ENCODE measurements around the gene ZNRF3. TPM values are rescaled to one million over a fixed set of nuclear protein-coding genes. Genes with fewer than 3 reads are reported as not detected.

ZNRF3 gene
- total and polyA plus RNA-seq, 2 donors: 1.1 to 1.3 TPM

GRCh38 chr22:28931844-28932567 is 48.6 kb downstream of the ZNRF3 start:
- H3K36me3 ChIP-seq (ENCODE audit: control insufficient read depth in 2 of 2, insufficient read depth in 2 of 2, low read length in 1 of 2): no peaks in the 10 kb centered on the region
- H3K27ac ChIP-seq (ENCODE audit: low read depth in 1 of 2, low read length in 1 of 2): no peak overlapping the region
- no peak for DNase-seq (ENCODE audit: low read depth in 6 of 9, low spot score in 9 of 9)
- no peaks in the 10 kb centered on the region for H3K9me3 ChIP-seq (ENCODE audit: control insufficient read depth in 2 of 2, insufficient read depth in 1 of 2, low read length in 1 of 2)
- WGBS: 97% methylated on average over 5 of the region's 5 CpGs
- H3K4me1 ChIP-seq (ENCODE audit: control insufficient read depth in 2 of 2, insufficient read depth in 2 of 2, low read length in 2 of 2): no peaks in the 10 kb centered on the region
- H3K27me3 ChIP-seq (ENCODE audit: control insufficient read depth in 2 of 2, insufficient read depth in 1 of 2, low read length in 1 of 2): peaks cover 23 to 43% of the 10 kb centered on the region in 2 donors
- H3K4me3 ChIP-seq (ENCODE audit: low read length in 2 of 2): no peak overlapping the region

- no peaks in the 10 kb centered on the region for H3K4me1 ChIP-seq (ENCODE audit: control insufficient read depth in 2 of 2, insufficient read depth in 2 of 2, low read length in 2 of 2)
- DNase-seq (ENCODE audit: low read depth in 6 of 9, low spot score in 9 of 9): no peak
- no peak overlapping the region for H3K27ac ChIP-seq (ENCODE audit: low read depth in 1 of 2, low read length in 1 of 2)
- peaks cover 28 to 48% of the 10 kb centered on the region in 2 donors for H3K27me3 ChIP-seq (ENCODE audit: control insufficient read depth in 2 of 2, insufficient read depth in 1 of 2, low read length in 1 of 2)
- H3K9me3 ChIP-seq (ENCODE audit: control insufficient read depth in 2 of 2, insufficient read depth in 1 of 2, low read length in 1 of 2): no peaks in the 10 kb centered on the region
- 90% methylated on average over 2 of the region's 2 CpGs for whole genome bisulfite sequencing
- no peak overlapping the region for H3K4me3 ChIP-seq (ENCODE audit: low read length in 2 of 2)
- no peaks in the 10 kb centered on the region for H3K36me3 ChIP-seq (ENCODE audit: control insufficient read depth in 2 of 2, insufficient read depth in 2 of 2, low read length in 1 of 2)
Observed at GRCh38 chr22:28933321-28933720, 49.9 kb downstream of the ZNRF3 start.

GRCh38 chr22:28934026-28934425 is 50.7 kb downstream of the ZNRF3 start:
- Histone ChIP-seq H3K4me3 (ENCODE audit: low read length in 2 of 2) (no peak overlapping the region), H3K27me3 (ENCODE audit: control insufficient read depth in 2 of 2, insufficient read depth in 1 of 2, low read length in 1 of 2) (peaks cover 31 to 54% of the 10 kb centered on the region in 2 donors), H3K27ac (ENCODE audit: low read depth in 1 of 2, low read length in 1 of 2) (no peak overlapping the region), H3K4me1 (ENCODE audit: control insufficient read depth in 2 of 2, insufficient read depth in 2 of 2, low read length in 2 of 2) (no peaks in the 10 kb centered on the region), H3K9me3 (ENCODE audit: control insufficient read depth in 2 of 2, insufficient read depth in 1 of 2, low read length in 1 of 2) (no peaks in the 10 kb centered on the region), H3K36me3 (ENCODE audit: control insufficient read depth in 2 of 2, insufficient read depth in 2 of 2, low read length in 1 of 2) (no peaks in the 10 kb centered on the region)
- DNase-seq (ENCODE audit: low read depth in 6 of 9, low spot score in 9 of 9): no peak
- WGBS: 92% methylated on average over 3 of the region's 3 CpGs

- no peak for DNase-seq (ENCODE audit: low read depth in 6 of 9, low spot score in 9 of 9)
- Histone ChIP-seq H3K9me3 (ENCODE audit: control insufficient read depth in 2 of 2, insufficient read depth in 1 of 2, low read length in 1 of 2) (no peaks in the 10 kb centered on the region), H3K4me3 (ENCODE audit: low read length in 2 of 2) (no peak overlapping the region), H3K27ac (ENCODE audit: low read depth in 1 of 2, low read length in 1 of 2) (peak overlapping the region in 1 of 2 donors; percentile 43), H3K36me3 (ENCODE audit: control insufficient read depth in 2 of 2, insufficient read depth in 2 of 2, low read length in 1 of 2) (no peaks in the 10 kb centered on the region), H3K4me1 (ENCODE audit: control insufficient read depth in 2 of 2, insufficient read depth in 2 of 2, low read length in 2 of 2) (no peaks in the 10 kb centered on the region), H3K27me3 (ENCODE audit: control insufficient read depth in 2 of 2, insufficient read depth in 1 of 2, low read length in 1 of 2) (peaks cover 30 to 57% of the 10 kb centered on the region in 2 donors)
- 94% methylated on average over 4 of the region's 4 CpGs for WGBS
Observed at GRCh38 chr22:28935140-28935539, 51.8 kb downstream of the ZNRF3 start.

GRCh38 chr22:28935713-28936112 is 52.3 kb downstream of the ZNRF3 start:
- no peak overlapping the region for H3K4me3 ChIP-seq (ENCODE audit: low read length in 2 of 2)
- no peaks in the 10 kb centered on the region for H3K36me3 ChIP-seq (ENCODE audit: control insufficient read depth in 2 of 2, insufficient read depth in 2 of 2, low read length in 1 of 2)
- no peaks in the 10 kb centered on the region for H3K9me3 ChIP-seq (ENCODE audit: control insufficient read depth in 2 of 2, insufficient read depth in 1 of 2, low read length in 1 of 2)
- peaks cover 30 to 56% of the 10 kb centered on the region in 2 donors for H3K27me3 ChIP-seq (ENCODE audit: control insufficient read depth in 2 of 2, insufficient read depth in 1 of 2, low read length in 1 of 2)
- H3K27ac ChIP-seq (ENCODE audit: low read depth in 1 of 2, low read length in 1 of 2): no peak overlapping the region
- no peak for DNase-seq (ENCODE audit: low read depth in 6 of 9, low spot score in 9 of 9)
- H3K4me1 ChIP-seq (ENCODE audit: control insufficient read depth in 2 of 2, insufficient read depth in 2 of 2, low read length in 2 of 2): no peaks in the 10 kb centered on the region
- WGBS: 94% methylated on average over 4 of the region's 4 CpGs

- H3K4me1 ChIP-seq (ENCODE audit: control insufficient read depth in 2 of 2, insufficient read depth in 2 of 2, low read length in 2 of 2): no peaks in the 10 kb centered on the region
Observed at GRCh38 chr22:28936200-28936599, 52.8 kb downstream of the ZNRF3 start.

GRCh38 chr22:28937206-28938025 is 54.0 kb downstream of the ZNRF3 start:
- 96% methylated on average over 7 of the region's 7 CpGs for WGBS
- no peak for DNase-seq (ENCODE audit: low read depth in 6 of 9, low spot score in 9 of 9)
- Histone ChIP-seq H3K27me3 (ENCODE audit: control insufficient read depth in 2 of 2, insufficient read depth in 1 of 2, low read length in 1 of 2) (peaks cover 28 to 59% of the 10 kb centered on the region in 2 donors), H3K9me3 (ENCODE audit: control insufficient read depth in 2 of 2, insufficient read depth in 1 of 2, low read length in 1 of 2) (no peaks in the 10 kb centered on the region), H3K4me3 (ENCODE audit: low read length in 2 of 2) (no peak overlapping the region), H3K27ac (ENCODE audit: low read depth in 1 of 2, low read length in 1 of 2) (no peak overlapping the region), H3K4me1 (ENCODE audit: control insufficient read depth in 2 of 2, insufficient read depth in 2 of 2, low read length in 2 of 2) (no peaks in the 10 kb centered on the region), H3K36me3 (ENCODE audit: control insufficient read depth in 2 of 2, insufficient read depth in 2 of 2, low read length in 1 of 2) (no peaks in the 10 kb centered on the region)

More at GRCh38 chr22:28936200-28936599, 52.8 kb downstream of the ZNRF3 start:
- Histone ChIP-seq H3K4me3 (ENCODE audit: low read length in 2 of 2) (no peak overlapping the region), H3K27me3 (ENCODE audit: control insufficient read depth in 2 of 2, insufficient read depth in 1 of 2, low read length in 1 of 2) (peaks cover 29 to 58% of the 10 kb centered on the region in 2 donors), H3K9me3 (ENCODE audit: control insufficient read depth in 2 of 2, insufficient read depth in 1 of 2, low read length in 1 of 2) (no peaks in the 10 kb centered on the region), H3K27ac (ENCODE audit: low read depth in 1 of 2, low read length in 1 of 2) (no peak overlapping the region), H3K36me3 (ENCODE audit: control insufficient read depth in 2 of 2, insufficient read depth in 2 of 2, low read length in 1 of 2) (no peaks in the 10 kb centered on the region)
- no peak for DNase-seq (ENCODE audit: low read depth in 6 of 9, low spot score in 9 of 9)
- WGBS: 96% methylated on average over 3 of the region's 3 CpGs

GRCh38 chr22:28938286-28938833 is 55.0 kb downstream of the ZNRF3 start:
- no peak for DNase-seq (ENCODE audit: low read depth in 6 of 9, low spot score in 9 of 9)
- Histone ChIP-seq H3K4me3 (ENCODE audit: low read length in 2 of 2) (no peak overlapping the region), H3K36me3 (ENCODE audit: control insufficient read depth in 2 of 2, insufficient read depth in 2 of 2, low read length in 1 of 2) (no peaks in the 10 kb centered on the region), H3K4me1 (ENCODE audit: control insufficient read depth in 2 of 2, insufficient read depth in 2 of 2, low read length in 2 of 2) (no peaks in the 10 kb centered on the region), H3K27ac (ENCODE audit: low read depth in 1 of 2, low read length in 1 of 2) (no peak overlapping the region), H3K27me3 (ENCODE audit: control insufficient read depth in 2 of 2, insufficient read depth in 1 of 2, low read length in 1 of 2) (peaks cover 33 to 63% of the 10 kb centered on the region in 2 donors), H3K9me3 (ENCODE audit: control insufficient read depth in 2 of 2, insufficient read depth in 1 of 2, low read length in 1 of 2) (no peaks in the 10 kb centered on the region)
- 96% methylated on average over 4 of the region's 4 CpGs for WGBS

- Histone ChIP-seq H3K27ac (ENCODE audit: low read depth in 1 of 2, low read length in 1 of 2) (no peak overlapping the region), H3K9me3 (ENCODE audit: control insufficient read depth in 2 of 2, insufficient read depth in 1 of 2, low read length in 1 of 2) (no peaks in the 10 kb centered on the region), H3K27me3 (ENCODE audit: control insufficient read depth in 2 of 2, insufficient read depth in 1 of 2, low read length in 1 of 2) (peaks cover 30 to 68% of the 10 kb centered on the region in 2 donors), H3K36me3 (ENCODE audit: control insufficient read depth in 2 of 2, insufficient read depth in 2 of 2, low read length in 1 of 2) (no peaks in the 10 kb centered on the region), H3K4me3 (ENCODE audit: low read length in 2 of 2) (no peak overlapping the region), H3K4me1 (ENCODE audit: control insufficient read depth in 2 of 2, insufficient read depth in 2 of 2, low read length in 2 of 2) (no peaks in the 10 kb centered on the region)
- DNase-seq (ENCODE audit: low read depth in 6 of 9, low spot score in 9 of 9): no peak
- 81% methylated on average over 6 of the region's 6 CpGs for WGBS
Observed at GRCh38 chr22:28939394-28939793, 56.0 kb downstream of the ZNRF3 start.

Data from thymus (tissue), 11 donors.